GM23338 (cell line): ENCODE measurements around the gene ZNF177. TPM values are rescaled to one million over a fixed set of nuclear protein-coding genes. Genes with fewer than 3 reads are reported as not detected.

Source experiments
- ATAC-seq: fragments of 200-7000 bp; cut with Tn5 transposase; 3 replicates; pipeline ENCODE4 v1.9.1; 2020
- DNase-seq: peaks from one replicate; pipeline ENCODE4 v3.0.0-alpha.2; 2015; ENCODE audit warnings: low spot score
- H2AFZ ChIP-seq: fragments of 200-600 bp; sonication (generic); 2 replicates; pipeline ENCODE4 v1.8.0; 2016; ENCODE audit warnings: antibody characterized with exemption, mild to moderate bottlenecking, moderate library complexity
- H3F3A ChIP-seq: fragments of 200-600 bp; sonication (generic); replicated peaks from 2 replicates; pipeline ENCODE4 v1.8.0; 2017; ENCODE audit warnings: antibody characterized with exemption, mixed run types, low read depth
- H3K27ac ChIP-seq: fragments of 200-600 bp; sonication (generic); 2 replicates; pipeline ENCODE4 v1.6.1; 2016; ENCODE audit warnings: low read depth
- H3K27me3 ChIP-seq: fragments of 200-600 bp; sonication (generic); 2 replicates; pipeline ENCODE4 v1.8.0; 2016; ENCODE audit warnings: mild to moderate bottlenecking, mixed run types, moderate library complexity; ENCODE audit not compliant: insufficient read depth
- H3K36me3 ChIP-seq: fragments of 200-600 bp; sonication (generic); 2 replicates; pipeline ENCODE4 v1.8.0; 2016; ENCODE audit warnings: mild to moderate bottlenecking; ENCODE audit not compliant: insufficient read depth
- H3K4me1 ChIP-seq: fragments of 200-600 bp; sonication (generic); 2 replicates; pipeline ENCODE4 v1.8.0; 2016; ENCODE audit warnings: mild to moderate bottlenecking, moderate library complexity; ENCODE audit not compliant: insufficient read depth
- H3K4me2 ChIP-seq: fragments of 200-600 bp; sonication (generic); 2 replicates; pipeline ENCODE4 v1.7.1; 2017; ENCODE audit warnings: mixed run types
- H3K4me3 ChIP-seq: fragments of 200-600 bp; sonication (generic); 2 replicates; pipeline ENCODE4 v1.6.1; 2016; ENCODE audit warnings: mixed run types
- H3K79me2 ChIP-seq: fragments of 200-600 bp; sonication (generic); replicated peaks from 2 replicates; pipeline ENCODE4 v1.8.0; 2017; ENCODE audit warnings: mild to moderate bottlenecking; ENCODE audit not compliant: insufficient read depth
- H3K9me2 ChIP-seq: fragments of 200-600 bp; sonication (generic); 2 replicates; pipeline ENCODE4 v1.8.0; 2017; ENCODE audit not compliant: insufficient read depth
- H4K20me1 ChIP-seq: fragments of 200-600 bp; sonication (generic); replicated peaks from 2 replicates; pipeline ENCODE4 v1.8.0; 2017; ENCODE audit warnings: mild to moderate bottlenecking; ENCODE audit not compliant: insufficient read depth
- H3K27ac Mint-ChIP-seq: 2 replicates; pipeline ENCODE4 v1.8.0; 2020; ENCODE audit warnings: inconsistent platforms, mild to moderate bottlenecking, moderate library complexity, mixed read lengths
- H3K27me3 Mint-ChIP-seq: 3 replicates; pipeline ENCODE4 v1.8.0; 2022; ENCODE audit warnings: low read depth, mild to moderate bottlenecking, moderate library complexity, mixed read lengths, inconsistent platforms; ENCODE audit not compliant: insufficient read depth, poor library complexity
- H3K36me3 Mint-ChIP-seq: 3 replicates; pipeline ENCODE4 v1.8.0; 2021; ENCODE audit warnings: low read depth, mild to moderate bottlenecking, inconsistent platforms, moderate library complexity, mixed read lengths
- H3K4me1 Mint-ChIP-seq: 3 replicates; pipeline ENCODE4 v1.8.0; 2020; ENCODE audit warnings: mild to moderate bottlenecking, inconsistent platforms, mixed read lengths
- H3K4me3 Mint-ChIP-seq: 3 replicates; pipeline ENCODE4 v1.8.0; 2021; ENCODE audit warnings: moderate library complexity, mild to moderate bottlenecking, inconsistent platforms, mixed read lengths
- H3K9me3 Mint-ChIP-seq: 3 replicates; pipeline ENCODE4 v1.8.0; 2020; ENCODE audit warnings: moderate library complexity, mild to moderate bottlenecking, inconsistent platforms, mixed read lengths
- CREB1 ChIP-seq: fragments of 250-450 bp; sonication (Bioruptor Pico); IDR thresholded peaks from 2 replicates; pipeline ENCODE4 v1.5.0; 2020; ENCODE audit warnings: low read depth, mild to moderate bottlenecking, moderate library complexity
- EZH2 ChIP-seq: fragments of 200-600 bp; sonication (generic); IDR thresholded peaks from one replicate; pipeline ENCODE4 v1.8.0; 2017; ENCODE audit warnings: antibody characterized with exemption, mild to moderate bottlenecking, low read depth; ENCODE audit not compliant: unreplicated experiment
- EZH2phosphoT487 ChIP-seq: fragments of 200-600 bp; sonication (generic); IDR thresholded peaks from one replicate; pipeline ENCODE4 v1.8.1; 2018; ENCODE audit warnings: antibody characterized with exemption; ENCODE audit not compliant: unreplicated experiment
- JUNB ChIP-seq: IDR thresholded peaks from one replicate; pipeline ENCODE4 v1.6.1; 2016; ENCODE audit warnings: antibody characterized with exemption; ENCODE audit not compliant: unreplicated experiment
- NANOG ChIP-seq: IDR thresholded peaks from 2 replicates; pipeline ENCODE4 v1.6.1; 2016; ENCODE audit warnings: antibody characterized with exemption, borderline replicate concordance
- POLR2AphosphoS5 ChIP-seq: IDR thresholded peaks from 2 replicates; pipeline ENCODE4 v1.6.1; 2016; ENCODE audit warnings: antibody characterized with exemption, low read depth
- STAT1 ChIP-seq: IDR thresholded peaks from one replicate; pipeline ENCODE4 v1.6.1; 2016; ENCODE audit warnings: antibody characterized with exemption; ENCODE audit not compliant: unreplicated experiment
- ZNF114 ChIP-seq: fragments of 250-450 bp; sonication (Bioruptor Pico); IDR thresholded peaks from 2 replicates; pipeline ENCODE4 v1.5.0; 2020; ENCODE audit warnings: mild to moderate bottlenecking, moderate library complexity
- ZNF331 ChIP-seq: fragments of 250-450 bp; sonication (Bioruptor Pico); IDR thresholded peaks from 2 replicates; pipeline ENCODE4 v1.5.0; 2020; ENCODE audit warnings: low read depth, mild to moderate bottlenecking, moderate library complexity
- polyA plus RNA-seq: library from polyadenylated mRNA; unstranded; fragments of >200 nt; fragmentation: Nextera tagmentation; extraction: Ambion mirVana; gene quantifications from 2 replicates; pipeline ENCODE4 v1.2.1, GENCODE V29; 2016
- total RNA-seq: library from RNA; depleted of rRNA; stranded (reverse); fragments of >200 nt; shearing (Covaris generic); gene quantifications from 2 replicates; pipeline ENCODE4 v1.2.3, GENCODE V29; 2014
- TF ChIP-seq, protein P1 (sequence below): IDR thresholded peaks from one replicate; pipeline ENCODE4 v1.6.1; 2018; ENCODE audit warnings: antibody characterized with exemption; ENCODE audit not compliant: unreplicated experiment
- TF ChIP-seq, protein P2 (sequence below), 2 experiments: fragments of 200-600 bp in 1 of 2; sonication (generic) in 1 of 2; conservative IDR thresholded peaks; 2 replicates each; pipeline versions ENCODE4 v1.5.1 to v1.6.1; 2016 to 2017; ENCODE audit warnings: antibody characterized with exemption in 2 of 2, low read depth in 2 of 2, mild to moderate bottlenecking in 2 of 2, moderate library complexity in 1 of 2
- TF ChIP-seq, protein P3 (sequence below): fragments of 250-450 bp; sonication (Bioruptor Pico); IDR thresholded peaks from 2 replicates; pipeline ENCODE4 v1.5.0; 2020; ENCODE audit warnings: mild to moderate bottlenecking, moderate library complexity
- TF ChIP-seq, protein P4 (sequence below): IDR thresholded peaks from 2 replicates; pipeline ENCODE4 v1.6.1; 2016; ENCODE audit warnings: antibody characterized with exemption

Gene ZNF177
- total and polyA plus RNA-seq, 2 experiments from 2014 or later = 5.8 to 7.1 TPM

DNA sequence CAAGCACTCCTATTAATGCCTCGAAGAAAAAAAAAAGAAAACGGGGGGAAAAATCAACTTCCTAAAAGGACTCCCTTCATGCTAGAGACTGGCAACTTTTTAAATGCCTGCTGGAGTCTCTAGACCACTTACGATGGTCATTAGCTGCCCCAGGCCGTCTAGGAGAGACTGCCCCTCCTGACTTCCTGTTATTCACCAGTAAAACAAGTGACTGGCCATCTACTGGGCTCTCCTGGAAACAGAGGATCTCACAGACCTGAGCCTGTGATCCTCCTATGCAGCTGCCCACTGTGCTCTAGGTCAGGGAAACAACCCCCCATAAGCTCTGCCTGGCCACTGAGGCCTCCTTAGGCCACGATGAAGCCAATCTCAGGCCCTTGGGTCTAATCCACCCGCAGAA lies 65.1 kb downstream of the ZNF177 start:
- Histone ChIP-seq H4K20me1 (no peaks in the 10 kb centered on the region; the same call in 1 of the 2 replicates), H3K79me2 (no peaks in the 10 kb centered on the region), H3K4me1 (no peaks in the 10 kb centered on the region), H3K27me3 (no peaks in the 10 kb centered on the region), H2AFZ (no peak overlapping the region), H3K27ac (no peak overlapping the region), H3K4me3 (no peak overlapping the region), H3K4me2 (no peak overlapping the region), H3K9me2 (no peaks in the 10 kb centered on the region), H3K36me3 (0 out of 2 replicates have a peak, but pooled peaks cover under 1% of the 10 kb centered on the region), H3F3A (no peaks in the 10 kb centered on the region)
- H3K36me3 Mint-ChIP-seq = peaks cover 64% of the 10 kb centered on the region
- ATAC-seq = no peak
- no peak overlapping the region for H3K4me3 Mint-ChIP-seq
- H3K9me3 Mint-ChIP-seq = peaks cover 4% of the 10 kb centered on the region; the same call in 2 of the 3 replicates
- no peak overlapping the region for H3K27ac Mint-ChIP-seq
- TF ChIP-seq, protein P1, sequence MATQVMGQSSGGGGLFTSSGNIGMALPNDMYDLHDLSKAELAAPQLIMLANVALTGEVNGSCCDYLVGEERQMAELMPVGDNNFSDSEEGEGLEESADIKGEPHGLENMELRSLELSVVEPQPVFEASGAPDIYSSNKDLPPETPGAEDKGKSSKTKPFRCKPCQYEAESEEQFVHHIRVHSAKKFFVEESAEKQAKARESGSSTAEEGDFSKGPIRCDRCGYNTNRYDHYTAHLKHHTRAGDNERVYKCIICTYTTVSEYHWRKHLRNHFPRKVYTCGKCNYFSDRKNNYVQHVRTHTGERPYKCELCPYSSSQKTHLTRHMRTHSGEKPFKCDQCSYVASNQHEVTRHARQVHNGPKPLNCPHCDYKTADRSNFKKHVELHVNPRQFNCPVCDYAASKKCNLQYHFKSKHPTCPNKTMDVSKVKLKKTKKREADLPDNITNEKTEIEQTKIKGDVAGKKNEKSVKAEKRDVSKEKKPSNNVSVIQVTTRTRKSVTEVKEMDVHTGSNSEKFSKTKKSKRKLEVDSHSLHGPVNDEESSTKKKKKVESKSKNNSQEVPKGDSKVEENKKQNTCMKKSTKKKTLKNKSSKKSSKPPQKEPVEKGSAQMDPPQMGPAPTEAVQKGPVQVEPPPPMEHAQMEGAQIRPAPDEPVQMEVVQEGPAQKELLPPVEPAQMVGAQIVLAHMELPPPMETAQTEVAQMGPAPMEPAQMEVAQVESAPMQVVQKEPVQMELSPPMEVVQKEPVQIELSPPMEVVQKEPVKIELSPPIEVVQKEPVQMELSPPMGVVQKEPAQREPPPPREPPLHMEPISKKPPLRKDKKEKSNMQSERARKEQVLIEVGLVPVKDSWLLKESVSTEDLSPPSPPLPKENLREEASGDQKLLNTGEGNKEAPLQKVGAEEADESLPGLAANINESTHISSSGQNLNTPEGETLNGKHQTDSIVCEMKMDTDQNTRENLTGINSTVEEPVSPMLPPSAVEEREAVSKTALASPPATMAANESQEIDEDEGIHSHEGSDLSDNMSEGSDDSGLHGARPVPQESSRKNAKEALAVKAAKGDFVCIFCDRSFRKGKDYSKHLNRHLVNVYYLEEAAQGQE = no peak
- TF ChIP-seq EZH2phosphoT487 = no peak
- TF ChIP-seq, protein P2, sequence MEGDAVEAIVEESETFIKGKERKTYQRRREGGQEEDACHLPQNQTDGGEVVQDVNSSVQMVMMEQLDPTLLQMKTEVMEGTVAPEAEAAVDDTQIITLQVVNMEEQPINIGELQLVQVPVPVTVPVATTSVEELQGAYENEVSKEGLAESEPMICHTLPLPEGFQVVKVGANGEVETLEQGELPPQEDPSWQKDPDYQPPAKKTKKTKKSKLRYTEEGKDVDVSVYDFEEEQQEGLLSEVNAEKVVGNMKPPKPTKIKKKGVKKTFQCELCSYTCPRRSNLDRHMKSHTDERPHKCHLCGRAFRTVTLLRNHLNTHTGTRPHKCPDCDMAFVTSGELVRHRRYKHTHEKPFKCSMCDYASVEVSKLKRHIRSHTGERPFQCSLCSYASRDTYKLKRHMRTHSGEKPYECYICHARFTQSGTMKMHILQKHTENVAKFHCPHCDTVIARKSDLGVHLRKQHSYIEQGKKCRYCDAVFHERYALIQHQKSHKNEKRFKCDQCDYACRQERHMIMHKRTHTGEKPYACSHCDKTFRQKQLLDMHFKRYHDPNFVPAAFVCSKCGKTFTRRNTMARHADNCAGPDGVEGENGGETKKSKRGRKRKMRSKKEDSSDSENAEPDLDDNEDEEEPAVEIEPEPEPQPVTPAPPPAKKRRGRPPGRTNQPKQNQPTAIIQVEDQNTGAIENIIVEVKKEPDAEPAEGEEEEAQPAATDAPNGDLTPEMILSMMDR (conservative IDR thresholded peaks at IDR 0.05; ENCODE audit: low read depth in 2 of 2) = no peak
- TF ChIP-seq NANOG = no peak
- no peak for TF ChIP-seq ZNF331 (CRISPR knock-in tag)
- TF ChIP-seq, protein P3, sequence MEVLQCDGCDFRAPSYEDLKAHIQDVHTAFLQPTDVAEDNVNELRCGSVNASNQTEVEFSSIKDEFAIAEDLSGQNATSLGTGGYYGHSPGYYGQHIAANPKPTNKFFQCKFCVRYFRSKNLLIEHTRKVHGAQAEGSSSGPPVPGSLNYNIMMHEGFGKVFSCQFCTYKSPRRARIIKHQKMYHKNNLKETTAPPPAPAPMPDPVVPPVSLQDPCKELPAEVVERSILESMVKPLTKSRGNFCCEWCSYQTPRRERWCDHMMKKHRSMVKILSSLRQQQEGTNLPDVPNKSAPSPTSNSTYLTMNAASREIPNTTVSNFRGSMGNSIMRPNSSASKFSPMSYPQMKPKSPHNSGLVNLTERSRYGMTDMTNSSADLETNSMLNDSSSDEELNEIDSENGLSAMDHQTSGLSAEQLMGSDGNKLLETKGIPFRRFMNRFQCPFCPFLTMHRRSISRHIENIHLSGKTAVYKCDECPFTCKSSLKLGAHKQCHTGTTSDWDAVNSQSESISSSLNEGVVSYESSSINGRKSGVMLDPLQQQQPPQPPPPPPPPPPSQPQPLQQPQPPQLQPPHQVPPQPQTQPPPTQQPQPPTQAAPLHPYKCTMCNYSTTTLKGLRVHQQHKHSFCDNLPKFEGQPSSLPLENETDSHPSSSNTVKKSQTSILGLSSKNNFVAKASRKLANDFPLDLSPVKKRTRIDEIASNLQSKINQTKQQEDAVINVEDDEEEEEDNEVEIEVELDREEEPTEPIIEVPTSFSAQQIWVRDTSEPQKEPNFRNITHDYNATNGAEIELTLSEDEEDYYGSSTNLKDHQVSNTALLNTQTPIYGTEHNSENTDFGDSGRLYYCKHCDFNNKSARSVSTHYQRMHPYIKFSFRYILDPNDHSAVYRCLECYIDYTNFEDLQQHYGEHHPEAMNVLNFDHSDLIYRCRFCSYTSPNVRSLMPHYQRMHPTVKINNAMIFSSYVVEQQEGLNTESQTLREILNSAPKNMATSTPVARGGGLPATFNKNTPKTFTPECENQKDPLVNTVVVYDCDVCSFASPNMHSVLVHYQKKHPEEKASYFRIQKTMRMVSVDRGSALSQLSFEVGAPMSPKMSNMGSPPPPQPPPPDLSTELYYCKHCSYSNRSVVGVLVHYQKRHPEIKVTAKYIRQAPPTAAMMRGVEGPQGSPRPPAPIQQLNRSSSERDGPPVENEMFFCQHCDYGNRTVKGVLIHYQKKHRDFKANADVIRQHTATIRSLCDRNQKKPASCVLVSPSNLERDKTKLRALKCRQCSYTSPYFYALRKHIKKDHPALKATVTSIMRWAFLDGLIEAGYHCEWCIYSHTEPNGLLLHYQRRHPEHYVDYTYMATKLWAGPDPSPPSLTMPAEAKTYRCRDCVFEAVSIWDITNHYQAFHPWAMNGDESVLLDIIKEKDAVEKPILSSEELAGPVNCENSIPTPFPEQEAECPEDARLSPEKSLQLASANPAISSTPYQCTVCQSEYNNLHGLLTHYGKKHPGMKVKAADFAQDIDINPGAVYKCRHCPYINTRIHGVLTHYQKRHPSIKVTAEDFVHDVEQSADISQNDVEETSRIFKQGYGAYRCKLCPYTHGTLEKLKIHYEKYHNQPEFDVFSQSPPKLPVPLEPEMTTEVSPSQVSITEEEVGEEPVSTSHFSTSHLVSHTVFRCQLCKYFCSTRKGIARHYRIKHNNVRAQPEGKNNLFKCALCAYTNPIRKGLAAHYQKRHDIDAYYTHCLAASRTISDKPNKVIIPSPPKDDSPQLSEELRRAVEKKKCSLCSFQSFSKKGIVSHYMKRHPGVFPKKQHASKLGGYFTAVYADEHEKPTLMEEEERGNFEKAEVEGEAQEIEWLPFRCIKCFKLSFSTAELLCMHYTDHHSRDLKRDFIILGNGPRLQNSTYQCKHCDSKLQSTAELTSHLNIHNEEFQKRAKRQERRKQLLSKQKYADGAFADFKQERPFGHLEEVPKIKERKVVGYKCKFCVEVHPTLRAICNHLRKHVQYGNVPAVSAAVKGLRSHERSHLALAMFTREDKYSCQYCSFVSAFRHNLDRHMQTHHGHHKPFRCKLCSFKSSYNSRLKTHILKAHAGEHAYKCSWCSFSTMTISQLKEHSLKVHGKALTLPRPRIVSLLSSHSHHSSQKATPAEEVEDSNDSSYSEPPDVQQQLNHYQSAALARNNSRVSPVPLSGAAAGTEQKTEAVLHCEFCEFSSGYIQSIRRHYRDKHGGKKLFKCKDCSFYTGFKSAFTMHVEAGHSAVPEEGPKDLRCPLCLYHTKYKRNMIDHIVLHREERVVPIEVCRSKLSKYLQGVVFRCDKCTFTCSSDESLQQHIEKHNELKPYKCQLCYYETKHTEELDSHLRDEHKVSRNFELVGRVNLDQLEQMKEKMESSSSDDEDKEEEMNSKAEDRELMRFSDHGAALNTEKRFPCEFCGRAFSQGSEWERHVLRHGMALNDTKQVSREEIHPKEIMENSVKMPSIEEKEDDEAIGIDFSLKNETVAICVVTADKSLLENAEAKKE (CRISPR knock-in tag) = no peak
- no peak for TF ChIP-seq CREB1 (CRISPR knock-in tag)
- TF ChIP-seq ZNF114 (CRISPR knock-in tag) = no peak
- TF ChIP-seq JUNB = no peak
- TF ChIP-seq, protein P4, sequence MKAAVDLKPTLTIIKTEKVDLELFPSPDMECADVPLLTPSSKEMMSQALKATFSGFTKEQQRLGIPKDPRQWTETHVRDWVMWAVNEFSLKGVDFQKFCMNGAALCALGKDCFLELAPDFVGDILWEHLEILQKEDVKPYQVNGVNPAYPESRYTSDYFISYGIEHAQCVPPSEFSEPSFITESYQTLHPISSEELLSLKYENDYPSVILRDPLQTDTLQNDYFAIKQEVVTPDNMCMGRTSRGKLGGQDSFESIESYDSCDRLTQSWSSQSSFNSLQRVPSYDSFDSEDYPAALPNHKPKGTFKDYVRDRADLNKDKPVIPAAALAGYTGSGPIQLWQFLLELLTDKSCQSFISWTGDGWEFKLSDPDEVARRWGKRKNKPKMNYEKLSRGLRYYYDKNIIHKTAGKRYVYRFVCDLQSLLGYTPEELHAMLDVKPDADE = no peak
- no peak for TF ChIP-seq POLR2AphosphoS5
- TF ChIP-seq EZH2 = no peak
- no peak for TF ChIP-seq STAT1
- peaks cover 4% of the 10 kb centered on the region for H3K27me3 Mint-ChIP-seq
- DNase-seq = peak; percentile 3
- H3K4me1 Mint-ChIP-seq = peaks cover 2% of the 10 kb centered on the region; the same call in 1 of the 3 replicates
